GM12875 (cell line): ENCODE measurements around the gene TRANK1.
A peak's percentile ranks its signal among the peaks of the same experiment; 100 is the strongest.
"Not testable (repeated sequence)": the region's sequence is repeated elsewhere in the genome, so short reads cannot be mapped to it uniquely, and the experiment has no call there.

Experiments used
- H3K4me3 ChIP-seq: one replicate; pipeline ENCODE4 v1.5.1; 2011; ENCODE audit warnings: low read depth, low read length, control low read depth
- CTCF ChIP-seq: IDR thresholded peaks from 2 replicates; pipeline ENCODE4 v1.5.1; 2011; ENCODE audit warnings: low read depth, mild to moderate bottlenecking, control low read depth, inconsistent platforms, low read length, moderate library complexity, borderline replicate concordance; ENCODE audit not compliant: insufficient read depth

TRANK1 gene

DNA sequence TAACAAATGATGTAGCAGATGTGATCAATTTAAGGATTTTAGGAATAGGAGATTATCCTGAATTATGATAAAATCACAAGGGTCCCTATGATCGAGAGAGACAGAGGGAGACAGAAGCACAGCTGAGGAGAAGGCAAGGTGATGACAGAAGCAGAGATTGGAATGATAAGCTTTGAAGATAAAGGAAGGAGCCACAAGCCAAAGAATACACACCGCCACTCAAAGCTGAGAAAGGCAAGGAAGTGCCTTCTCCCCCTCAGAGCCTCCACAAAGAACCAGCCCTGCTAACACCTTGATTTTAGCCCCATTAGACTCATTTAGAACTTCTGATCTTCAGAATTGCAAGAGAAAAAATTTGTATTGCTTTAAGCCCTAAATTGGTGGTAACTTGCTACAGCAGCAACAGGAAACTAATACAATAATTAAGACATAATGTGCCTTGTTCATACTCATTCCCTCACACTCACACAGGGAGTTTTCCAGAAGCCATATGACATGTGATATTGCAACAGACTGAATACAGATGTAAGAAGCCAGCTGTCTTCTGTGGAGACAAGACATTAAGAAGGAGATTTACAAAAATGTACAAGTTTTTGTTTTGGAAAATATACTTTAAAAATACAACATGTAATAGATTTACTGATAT, 38.2 kb downstream of the TRANK1 start:
- no peak for TF ChIP-seq CTCF
- no peak overlapping the region for H3K4me3 ChIP-seq

DNA sequence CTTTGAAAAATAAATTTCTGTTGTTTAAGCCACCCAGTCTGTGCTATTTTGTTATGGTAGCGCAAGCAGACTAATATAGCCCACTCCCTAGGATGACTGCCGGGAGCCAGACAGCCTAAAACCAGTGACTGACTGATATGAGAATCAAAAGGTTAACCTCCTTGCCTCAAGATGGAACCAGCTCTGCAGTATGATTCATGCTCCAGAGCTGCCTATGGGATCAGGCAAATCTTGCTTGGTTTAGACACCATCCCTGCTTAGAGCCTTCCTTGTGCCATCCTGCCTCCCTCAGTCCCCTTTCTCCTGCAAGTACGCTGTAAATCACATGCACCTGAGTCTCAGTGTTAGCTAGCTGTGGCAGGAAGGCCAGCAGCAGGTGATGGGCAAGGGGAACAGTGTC, 39.3 kb downstream of the TRANK1 start:
- H3K4me3 ChIP-seq, result no peak overlapping the region
- no peak for TF ChIP-seq CTCF

DNA sequence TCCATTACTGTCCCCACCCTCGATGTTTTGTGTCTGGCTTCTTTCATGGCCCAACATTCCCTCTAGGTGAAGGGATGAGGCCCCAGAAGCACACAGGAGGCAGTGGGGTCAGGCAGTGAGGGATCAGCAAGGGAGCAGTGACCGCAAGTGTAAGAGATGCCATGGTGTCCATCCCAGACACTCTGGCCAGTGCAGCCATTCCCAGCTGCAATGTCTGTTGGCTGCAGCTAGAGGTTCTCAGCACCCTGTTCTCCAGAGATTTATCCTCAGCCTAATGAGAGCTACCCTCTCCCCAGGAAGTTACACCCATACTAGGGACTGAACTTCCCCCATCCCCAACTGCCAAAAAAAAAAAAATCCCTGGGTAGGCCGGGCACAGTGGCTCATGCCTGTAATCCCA, 40.2 kb downstream of the TRANK1 start:
- TF ChIP-seq CTCF, result peak; percentile 43; the same call in 1 of the 2 replicates
- no peak overlapping the region for H3K4me3 ChIP-seq

- not testable (repeated sequence) for H3K4me3 ChIP-seq
Measured at GRCh38 chr3:36904065-36904464, 40.8 kb downstream of the TRANK1 start.

DNA sequence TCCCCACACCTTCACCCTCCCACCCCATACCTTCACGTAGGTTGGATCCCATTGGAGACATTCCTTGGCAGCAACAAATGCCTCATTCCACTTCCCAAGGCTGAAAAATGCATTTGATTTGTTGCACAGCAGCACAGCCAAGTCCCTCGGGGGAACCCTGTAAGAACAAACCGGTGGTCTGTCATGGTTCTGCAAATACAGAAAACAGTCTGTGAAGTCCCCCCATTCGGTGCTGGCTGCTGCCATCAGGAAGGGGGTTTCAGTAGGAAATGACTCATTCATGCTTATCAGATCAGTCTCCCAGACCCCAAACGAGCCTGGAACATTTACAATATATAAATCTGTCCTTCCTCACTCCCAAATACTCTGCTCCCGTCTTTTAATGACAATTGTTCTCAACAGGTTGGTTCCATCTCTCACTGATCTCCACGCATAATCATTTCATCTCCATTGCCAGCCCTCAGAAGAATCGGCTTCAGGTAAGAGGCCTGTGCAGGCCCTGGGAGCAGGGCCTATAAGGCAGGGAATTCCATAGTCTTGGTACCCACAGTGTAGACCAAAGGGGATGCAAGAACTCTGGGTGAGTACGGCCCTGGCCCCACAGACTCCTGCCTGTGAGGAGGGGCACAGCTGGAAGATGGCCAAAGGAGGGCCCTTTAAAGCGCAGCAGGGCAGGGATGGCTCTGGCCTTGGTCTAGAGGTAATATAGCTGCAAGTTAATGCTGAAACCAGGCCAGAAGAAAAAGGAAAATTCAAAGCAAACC, 41.6 kb downstream of the TRANK1 start:
- no peak for TF ChIP-seq CTCF
- H3K4me3 ChIP-seq, result no peak overlapping the region

GRCh38 chr3:36901588-36901987, 43.3 kb downstream of the TRANK1 start:
- no peak overlapping the region for H3K4me3 ChIP-seq
- TF ChIP-seq CTCF, result no peak

GRCh38 chr3:36900474-36901443, 44.1 kb downstream of the TRANK1 start:
- no peak for TF ChIP-seq CTCF

More at GRCh38 chr3:36900474-36901443, 44.1 kb downstream of the TRANK1 start:
- no peak overlapping the region for H3K4me3 ChIP-seq
